Smooth muscle cell of bladder (primary cell): ENCODE results near the gene BBOX1. TPM values are rescaled to one million over a fixed set of nuclear protein-coding genes. Genes with fewer than 3 reads are reported as not detected.

Experiments
- total RNA-seq: library from RNA; depleted of rRNA; stranded (reverse); fragments of >200 nt; gene quantifications from 2 replicates; pipeline ENCODE4 v1.2.3, GENCODE V29; 2014

The BBOX1 gene, protein sequence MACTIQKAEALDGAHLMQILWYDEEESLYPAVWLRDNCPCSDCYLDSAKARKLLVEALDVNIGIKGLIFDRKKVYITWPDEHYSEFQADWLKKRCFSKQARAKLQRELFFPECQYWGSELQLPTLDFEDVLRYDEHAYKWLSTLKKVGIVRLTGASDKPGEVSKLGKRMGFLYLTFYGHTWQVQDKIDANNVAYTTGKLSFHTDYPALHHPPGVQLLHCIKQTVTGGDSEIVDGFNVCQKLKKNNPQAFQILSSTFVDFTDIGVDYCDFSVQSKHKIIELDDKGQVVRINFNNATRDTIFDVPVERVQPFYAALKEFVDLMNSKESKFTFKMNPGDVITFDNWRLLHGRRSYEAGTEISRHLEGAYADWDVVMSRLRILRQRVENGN
- total RNA-seq, result 0.28 TPM in 1 of 2 replicates, not detected in the other

DNA sequence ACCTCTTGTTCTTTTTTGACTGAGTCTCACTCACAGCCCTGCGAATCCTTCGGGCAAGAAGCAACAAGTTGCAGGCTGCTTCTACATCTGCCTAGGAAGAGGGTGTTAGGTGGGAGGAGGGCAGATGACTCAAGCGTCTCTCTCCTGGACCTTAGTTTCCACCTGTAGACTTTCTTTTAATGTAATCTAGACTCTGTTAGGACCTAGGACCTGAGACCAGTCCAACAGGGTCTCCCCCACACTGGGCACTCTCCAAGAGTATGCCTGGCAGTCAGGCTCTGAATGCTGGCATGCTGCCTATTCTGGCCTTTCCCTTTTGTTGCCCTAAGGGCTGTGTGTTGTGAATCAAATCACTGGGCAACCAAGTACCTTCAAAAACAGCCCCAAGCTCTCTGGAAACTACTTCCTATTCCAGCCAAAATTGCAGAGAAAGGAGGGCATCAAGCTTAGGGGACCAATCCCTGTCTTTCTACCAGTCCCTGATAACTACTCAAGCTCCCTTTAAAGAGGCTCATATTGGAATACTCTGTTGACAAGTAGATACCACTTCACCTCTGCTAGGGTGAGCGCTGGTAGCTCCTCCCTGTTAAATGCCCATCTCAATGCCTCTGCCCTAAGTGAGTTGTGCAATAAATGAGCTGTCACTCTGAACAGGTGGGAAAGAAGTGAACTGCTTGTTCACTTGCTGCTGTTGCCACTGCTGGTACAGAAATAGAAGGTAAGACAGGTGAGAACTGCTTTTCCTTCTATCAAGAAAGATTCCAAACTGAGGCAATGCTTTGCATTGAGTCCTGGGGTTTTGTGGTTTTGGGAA lies at the start of gene BBOX1:
Gene BBOX1 (plus strand): TSS at position 514 of the 814 bp plus-strand sequence. CDS start 14,616 bp downstream, outside the sequence.

DNA sequence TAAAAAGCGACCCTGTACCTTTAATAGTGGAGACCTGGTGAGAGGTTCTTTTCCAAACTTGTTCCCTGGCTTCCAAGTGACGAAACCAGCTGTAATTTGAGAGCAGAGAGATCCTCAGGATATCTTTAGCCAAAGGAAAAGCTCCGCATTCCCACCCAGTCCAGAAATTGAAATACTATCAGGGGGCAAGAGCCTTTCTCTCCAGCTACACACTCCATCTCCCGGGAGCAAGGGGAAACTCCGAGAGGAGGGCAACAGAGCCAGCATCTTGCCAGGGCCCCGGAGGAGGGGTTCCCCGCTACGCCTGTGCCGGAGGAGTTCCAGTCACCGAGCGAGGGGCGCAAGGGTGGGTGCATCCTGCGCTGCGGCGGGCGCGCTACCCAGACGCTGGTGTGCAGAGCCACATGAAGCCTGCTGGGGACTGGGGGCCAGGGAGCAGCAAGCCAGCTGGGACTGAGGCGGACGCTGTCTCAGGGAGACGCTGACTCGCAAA lies 46.6 kb upstream of the BBOX1 start, which contains the start of gene FIBIN:
Gene FIBIN (plus strand): TSS at position 148 of the 493 bp plus-strand sequence. CDS start 415 bp downstream, outside the sequence.

Other genes starting within 250 kb of the BBOX1 start
- 51.4 and 136 TPM in 2 replicates for gene FIBIN, start 46.7 kb upstream of the BBOX1 start, total RNA-seq